GM21381 (cell line): ENCODE measurements around the gene RAB3C.
A peak's percentile ranks its signal among the peaks of the same experiment; 100 is the strongest.

Source experiments
- ATAC-seq: cut with Tn5 transposase; IDR thresholded peaks from one replicate; pipeline ENCODE4 v1.9.1; 2021; ENCODE audit warnings: mild to moderate bottlenecking, moderate library complexity; ENCODE audit not compliant: unreplicated experiment

Gene RAB3C

GRCh38 chr5:58813855-58814254 is 231.0 kb downstream of the RAB3C start:
- no peak for ATAC-seq

- ATAC-seq = no peak
These were observed 233.4 kb downstream of the RAB3C start for GRCh38 chr5:58816181-58816731.

DNA sequence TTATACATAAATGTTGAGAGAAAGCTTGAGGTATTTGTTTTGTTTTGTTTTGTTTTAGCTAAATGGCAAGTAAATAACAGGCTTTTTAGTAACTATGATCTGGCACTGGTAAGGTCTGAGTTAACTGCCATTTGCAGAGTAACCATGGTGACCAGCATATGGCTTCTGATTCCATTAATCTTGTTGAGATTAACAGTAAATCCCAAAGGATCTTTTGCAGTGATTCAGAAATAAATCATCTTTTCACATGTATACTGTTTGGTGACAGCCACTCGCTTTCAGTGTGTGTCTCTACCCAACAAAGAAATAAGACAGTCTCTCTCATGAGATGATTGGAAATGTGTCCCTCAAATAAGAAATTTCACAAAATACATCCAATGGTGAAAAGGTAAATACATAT is 235.6 kb downstream of the RAB3C start:
- ATAC-seq = no peak

DNA sequence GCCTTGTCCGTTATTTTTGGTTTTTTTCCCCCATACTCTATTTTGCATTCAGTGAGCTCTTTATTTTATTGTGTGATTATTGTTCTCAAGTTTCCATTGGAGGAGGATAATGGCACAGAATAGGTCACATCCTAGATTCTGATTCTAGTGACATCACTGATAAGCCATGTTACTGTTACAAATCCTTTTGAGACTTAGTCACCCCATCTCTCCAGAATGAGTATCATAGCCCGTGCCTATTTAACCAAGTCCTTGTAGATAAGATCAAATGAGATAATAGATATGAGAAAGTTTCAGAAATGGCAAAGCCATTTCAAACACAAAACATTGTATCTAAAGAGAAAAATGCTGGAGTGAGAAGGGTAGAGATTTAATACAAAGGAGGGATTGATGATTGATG is 242.6 kb downstream of the RAB3C start:
- no peak for ATAC-seq

GRCh38 chr5:58825899-58826298 is 243.0 kb downstream of the RAB3C start:
- ATAC-seq = no peak

GRCh38 chr5:58827463-58827862 is 244.6 kb downstream of the RAB3C start:
- ATAC-seq = no peak

- ATAC-seq = no peak
These were observed 245.4 kb downstream of the RAB3C start for GRCh38 chr5:58828258-58828657.

DNA sequence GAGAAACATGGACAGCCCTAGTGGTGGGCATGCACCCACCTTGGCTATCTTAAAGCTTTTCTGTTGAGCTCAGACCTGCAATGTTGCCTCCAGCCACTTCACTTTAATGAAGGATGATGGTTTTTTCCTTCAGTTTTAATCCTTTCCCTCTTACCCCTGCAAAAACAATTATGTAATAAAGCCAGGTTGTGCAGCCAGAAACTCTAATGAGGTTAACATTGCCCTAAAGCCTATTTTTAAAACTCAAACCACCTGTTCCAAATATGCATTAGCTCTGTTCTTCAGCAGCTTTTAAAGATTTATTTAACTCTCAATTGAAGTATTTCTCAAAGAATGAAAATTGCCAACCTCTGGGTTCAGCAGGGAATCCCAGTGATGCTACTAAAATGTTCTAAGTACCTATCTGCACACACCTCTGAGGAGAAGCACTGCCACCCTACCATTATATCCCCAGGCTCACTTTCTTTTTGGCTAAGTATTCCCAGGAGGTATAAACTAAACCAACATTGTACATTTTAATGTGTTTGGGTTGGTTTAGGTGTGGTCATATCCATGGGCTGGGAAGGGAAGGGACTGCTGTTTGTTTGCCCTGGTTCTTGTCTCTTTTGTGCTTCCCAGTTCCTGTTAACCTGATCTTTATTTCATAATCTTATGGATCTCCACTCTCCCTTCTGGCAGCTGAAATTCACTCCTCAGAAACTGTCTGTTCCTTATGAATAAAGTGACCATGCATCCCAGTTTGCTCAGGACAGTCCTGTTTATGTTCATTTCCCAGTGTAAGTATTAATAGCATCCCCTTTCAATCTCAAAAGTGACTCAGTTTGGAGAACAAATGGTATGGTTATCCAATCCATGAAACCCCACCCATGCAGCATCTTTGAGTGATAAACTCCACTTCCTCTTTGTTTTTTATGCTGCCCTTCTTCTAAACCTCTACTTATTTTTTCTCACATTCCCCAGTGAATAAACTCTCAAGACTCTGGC is 251.7 kb downstream of the RAB3C start:
- ATAC-seq = no peak

DNA sequence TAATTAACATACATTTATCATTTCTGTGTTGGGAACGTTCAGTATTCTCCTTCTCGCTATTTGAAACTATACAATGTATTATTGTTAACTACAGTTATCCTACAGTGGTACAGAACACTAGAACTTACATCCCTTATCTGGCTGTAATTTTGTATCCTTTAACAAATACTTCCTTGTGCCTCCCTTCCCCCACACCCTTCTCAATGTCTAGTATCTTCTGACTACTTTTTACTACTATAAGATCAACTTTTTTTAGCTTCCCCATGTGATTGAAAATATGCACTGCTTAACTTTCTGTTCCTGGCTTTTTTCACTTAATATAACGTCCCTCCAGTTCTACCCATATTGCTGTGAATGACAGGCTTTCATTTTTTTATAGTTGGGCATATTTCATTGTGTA is 253.5 kb downstream of the RAB3C start:
- ATAC-seq = no peak

GRCh38 chr5:58838729-58839128 is 255.9 kb downstream of the RAB3C start:
- ATAC-seq = no peak

DNA sequence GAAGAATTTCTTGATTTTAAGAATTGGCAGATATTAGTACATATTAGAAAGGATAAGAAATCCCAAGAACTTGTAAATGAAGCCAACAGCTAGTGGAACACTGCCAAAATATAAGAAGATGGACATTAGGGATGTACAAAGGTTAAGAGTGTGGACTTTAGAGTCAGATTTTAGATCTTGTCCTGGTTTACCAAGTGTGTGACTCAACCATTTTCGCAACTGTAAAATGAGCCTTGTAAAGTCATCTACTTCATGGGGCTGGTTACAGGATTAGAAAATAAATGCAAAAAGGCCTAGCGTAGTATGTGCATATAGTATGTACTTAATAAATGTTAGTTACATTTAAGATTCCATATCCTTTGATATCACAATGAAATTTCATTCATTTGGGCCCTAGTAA is 260.0 kb downstream of the RAB3C start:
- ATAC-seq = no peak

DNA sequence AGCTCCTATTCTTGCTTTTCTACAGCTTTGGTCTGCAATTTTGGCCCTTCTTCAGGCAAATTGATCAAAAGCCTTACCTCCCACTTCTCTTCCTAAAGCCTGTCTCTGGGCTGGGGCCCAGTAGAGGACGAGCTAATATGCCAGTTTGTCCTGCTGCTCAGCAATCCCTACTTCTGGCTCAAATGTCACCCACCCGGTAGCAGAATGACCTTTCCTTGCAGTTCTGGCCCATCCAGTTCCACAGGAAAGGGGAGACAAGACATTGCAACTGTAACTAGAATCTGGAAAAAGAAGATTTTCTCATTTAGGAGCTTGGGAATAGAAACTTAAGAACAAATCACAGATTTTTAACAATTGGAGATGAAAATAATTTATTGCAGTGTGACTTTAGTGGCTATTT is 261.5 kb downstream of the RAB3C start:
- no peak for ATAC-seq

- ATAC-seq = no peak
These were observed 264.2 kb downstream of the RAB3C start for GRCh38 chr5:58847041-58847440.

- no peak for ATAC-seq
These were observed 266.3 kb downstream of the RAB3C start for GRCh38 chr5:58849223-58849622.

DNA sequence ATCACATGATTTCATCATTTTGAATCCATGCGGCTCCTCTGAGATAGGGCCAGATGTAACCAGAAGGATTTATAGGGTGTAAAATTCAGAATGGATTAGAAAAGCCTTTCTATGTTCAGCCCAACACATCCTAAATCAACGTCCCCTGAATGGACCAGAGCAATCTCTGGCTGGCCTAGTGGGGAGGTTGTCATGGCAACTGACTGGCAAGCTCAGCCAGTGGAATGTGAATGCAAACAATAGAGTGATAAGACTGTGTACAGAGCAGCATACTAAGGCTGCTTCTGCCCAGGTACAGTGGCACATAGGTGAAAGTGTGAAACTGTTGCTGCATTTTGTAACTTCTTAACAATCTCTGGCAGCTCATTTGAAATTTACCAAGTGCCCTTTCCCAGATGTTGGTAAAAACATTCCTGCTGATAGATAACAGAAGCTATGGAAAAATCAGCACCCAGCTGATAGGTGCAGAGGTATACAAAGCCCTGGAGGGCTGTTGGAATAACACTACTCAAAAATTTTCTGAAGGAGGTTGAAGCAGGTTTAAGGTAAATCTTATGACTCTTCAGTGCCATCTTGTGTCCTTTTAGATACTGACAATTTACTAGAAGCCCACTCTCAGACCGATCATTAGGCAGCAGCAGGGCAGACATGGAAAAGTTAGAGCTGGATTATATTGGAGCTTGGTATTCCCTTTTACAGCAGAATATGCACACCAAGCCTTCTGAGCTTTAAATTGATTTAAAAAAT is 267.2 kb downstream of the RAB3C start:
- no peak for ATAC-seq

GRCh38 chr5:58851153-58851552 is 268.3 kb downstream of the RAB3C start:
- ATAC-seq = no peak

DNA sequence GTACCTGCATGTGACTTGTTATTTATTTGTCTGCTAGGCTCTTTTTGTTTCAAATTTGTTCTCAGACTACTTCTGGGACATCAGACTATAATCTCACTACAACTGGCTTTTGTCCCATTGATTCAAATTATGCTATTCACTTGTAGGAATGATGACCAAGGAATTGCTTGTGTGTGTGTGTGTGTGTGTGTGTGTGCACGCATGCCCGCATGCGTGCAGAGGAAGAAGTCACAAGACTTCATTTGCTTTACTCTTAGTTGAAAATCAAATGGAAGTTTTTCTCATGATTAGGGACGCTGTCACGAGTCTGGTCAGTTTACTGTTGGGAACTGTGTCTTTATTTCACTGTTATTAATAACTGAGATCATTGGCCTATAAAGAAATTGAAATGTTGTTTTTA is 268.7 kb downstream of the RAB3C start:
- ATAC-seq = no peak

GRCh38 chr5:58852566-58852965 is 269.7 kb downstream of the RAB3C start:
- no peak for ATAC-seq

DNA sequence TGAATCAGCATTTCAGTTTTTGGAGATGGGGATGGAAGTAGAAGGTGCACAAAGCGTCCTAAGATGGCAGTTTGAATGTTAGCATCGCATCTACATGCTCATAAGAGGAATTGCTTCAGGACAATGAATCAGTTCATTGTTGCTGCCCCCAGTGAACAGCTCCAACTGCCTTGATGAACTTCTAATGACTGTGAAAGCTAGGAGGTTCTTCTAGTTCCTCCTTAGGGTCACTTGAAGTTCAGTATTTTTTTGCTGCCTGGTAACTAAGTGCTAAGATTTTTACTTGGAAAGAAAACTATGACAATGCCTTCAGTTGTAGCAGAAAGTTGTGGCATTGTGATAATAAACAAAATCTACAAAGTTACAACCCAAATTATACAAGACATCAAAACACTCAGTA is 271.6 kb downstream of the RAB3C start:
- no peak for ATAC-seq

DNA sequence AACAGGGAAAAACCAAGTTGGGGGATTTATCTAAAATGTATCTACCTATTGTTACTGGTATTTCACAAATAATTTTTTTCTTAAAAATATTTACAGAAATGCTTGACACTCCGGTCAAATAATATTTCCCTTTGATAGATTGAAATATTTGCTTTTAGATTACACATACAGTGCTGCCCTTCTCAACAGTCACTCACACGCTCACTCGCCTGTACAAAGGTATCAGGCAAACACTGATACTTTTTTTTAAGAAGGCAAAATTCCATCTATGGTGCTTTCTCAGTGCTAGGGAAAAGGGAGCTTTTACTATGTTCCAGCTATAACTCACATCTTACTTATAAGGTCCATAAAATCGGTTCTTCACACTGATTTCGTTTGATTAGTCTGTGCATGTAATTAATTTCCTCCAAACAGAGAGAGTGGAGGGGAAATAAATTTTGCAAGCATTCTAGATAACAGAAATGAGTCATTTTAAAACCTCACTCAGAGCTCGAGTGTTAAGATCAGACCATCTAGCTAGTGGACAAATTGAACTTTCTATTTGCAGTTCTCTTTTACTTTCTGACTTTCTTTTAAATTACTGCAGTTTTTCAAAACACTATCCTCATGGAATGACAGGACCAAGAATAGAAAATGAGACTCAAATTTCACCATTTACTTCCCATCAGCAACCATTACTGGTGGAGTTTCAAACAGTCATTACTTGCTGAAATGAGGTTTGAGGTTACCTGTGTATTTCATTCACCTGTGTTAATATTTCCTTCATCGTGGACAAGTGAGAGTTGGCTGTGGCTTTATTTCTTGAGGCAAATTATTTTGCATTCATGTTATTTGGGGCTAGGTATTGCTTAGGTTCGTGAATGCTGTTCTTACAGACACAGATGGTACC is 273.2 kb downstream of the RAB3C start:
- ATAC-seq = peak; percentile 54

DNA sequence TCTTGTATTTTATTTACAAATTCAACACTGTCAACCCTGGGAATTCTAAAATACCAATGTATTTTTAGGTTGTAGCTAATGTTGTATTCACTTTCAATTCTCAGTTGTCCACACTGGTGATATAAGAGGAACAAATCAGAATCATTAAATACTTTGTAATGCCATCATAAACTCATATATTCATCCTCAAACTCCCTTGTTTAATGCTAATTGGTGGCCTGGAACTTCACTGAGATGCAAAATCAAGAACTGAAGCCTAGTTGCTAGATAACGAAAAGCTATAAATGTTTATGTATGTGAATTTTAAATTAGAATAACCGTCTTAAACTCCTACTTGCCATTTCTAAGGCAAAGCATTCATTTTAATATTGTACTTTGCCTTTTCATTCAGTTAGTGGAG is 274.7 kb downstream of the RAB3C start:
- ATAC-seq = no peak
